Measurements from ENCODE around the gene DCAF8. TPM values are rescaled to one million over a fixed set of nuclear protein-coding genes. Genes with fewer than 3 reads are reported as not detected.

DCAF8 gene
- total RNA-seq, 1 experiment from 2014 or later = 98.1 TPM

DNA sequence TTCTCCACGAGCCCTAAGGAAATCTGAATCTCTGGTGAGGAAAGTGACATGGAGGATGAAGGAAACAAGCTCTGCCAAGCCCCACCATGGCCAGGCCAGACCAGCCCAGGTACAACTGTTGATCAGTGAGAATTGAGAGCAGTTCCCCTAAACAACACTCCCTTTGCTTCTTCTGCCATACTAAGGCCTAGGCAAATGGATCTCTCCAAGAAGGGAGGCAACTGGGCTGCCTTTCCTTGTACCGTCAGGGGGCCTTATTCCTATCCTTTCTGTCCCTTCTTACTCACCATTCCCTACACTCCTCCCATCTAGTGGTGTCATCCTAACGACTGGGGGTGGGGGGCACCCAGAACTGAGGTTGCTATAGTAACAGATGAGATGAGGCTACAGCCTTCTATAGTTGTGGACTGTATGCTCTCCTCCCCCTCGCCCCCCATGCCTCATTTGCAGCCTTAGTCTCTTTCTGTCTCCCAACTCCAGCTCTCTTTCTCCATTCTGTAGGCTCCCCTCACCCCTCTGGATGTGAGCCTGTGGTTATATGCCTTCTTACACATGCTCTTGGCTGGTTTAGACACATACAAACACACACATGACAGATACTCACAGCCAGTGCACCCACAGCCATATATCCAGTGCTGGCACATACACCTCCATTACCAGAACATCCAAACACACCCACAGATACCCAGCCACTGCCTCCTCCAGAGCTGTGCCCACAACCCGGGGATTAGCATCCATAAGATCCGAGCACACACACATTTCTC lies 53.6 kb downstream of the DCAF8 start:
- RAD21 ChIA-PET (ENCODE audit: low non-redundant PET in 1 of 2, low total read pairs in 2 of 2, uncharacterized antibody in 2 of 2, unreplicated experiment in 2 of 2) = no interaction called here
- ATAC-seq (no peak), DNase-seq (ENCODE audit: low read depth, low spot score) (no peak)
- Histone ChIP-seq H3K4me3 (replicated peaks in 1 of 2; ENCODE audit: low read depth in 1 of 2, low read length in 2 of 2) (no peak overlapping the region), H3K27me3 (ENCODE audit: insufficient read depth, low read length) (no peaks in the 10 kb centered on the region), H3K4me1 (ENCODE audit: control insufficient read depth in 1 of 2, insufficient read depth in 2 of 2, low read length in 2 of 2) (peaks cover 12 to 20% of the 10 kb centered on the region in 2 experiments; a peak in 3 of 4 replicates), H2AFZ (ENCODE audit: low read depth, low read length, poor library complexity, severe bottlenecking) (no peak overlapping the region), H3K79me2 (ENCODE audit: insufficient read depth, low read length) (peaks cover 48% of the 10 kb centered on the region), H3K9me3 (ENCODE audit: control insufficient read depth in 1 of 2, insufficient read depth in 1 of 2, low read depth in 1 of 2, low read length in 2 of 2) (no peaks in the 10 kb centered on the region), H3K4me2 (ENCODE audit: low read length) (no peak overlapping the region), H3K36me3 (ENCODE audit: control insufficient read depth in 1 of 2, insufficient read depth in 2 of 2, low read length in 2 of 2) (peaks cover 21 to 41% of the 10 kb centered on the region in 2 experiments; a peak in 3 of 4 replicates), H3K9ac (ENCODE audit: low read length) (no peak overlapping the region), H4K20me1 (ENCODE audit: insufficient read depth) (0 out of 2 replicates have a peak, but pooled peaks cover 4% of the 10 kb centered on the region), H3K9me2 (ENCODE audit: insufficient read depth) (no peaks in the 10 kb centered on the region), H3K27ac (ENCODE audit: low read depth, low read length) (no peak overlapping the region)
- CTCF ChIA-PET = interaction anchor here (1.5 kb wide), 1 partner anchor 108 kb away, joined by 3 read pairs; no protein-coding TSS in a partner anchor
- intact Hi-C loops (cut with micrococcal nuclease) = no loop called here
- TF ChIP-seq SIN3A (IDR thresholded peaks at IDR 0.05; ENCODE audit: low read depth) = no peak
- TF ChIP-seq, protein P1, sequence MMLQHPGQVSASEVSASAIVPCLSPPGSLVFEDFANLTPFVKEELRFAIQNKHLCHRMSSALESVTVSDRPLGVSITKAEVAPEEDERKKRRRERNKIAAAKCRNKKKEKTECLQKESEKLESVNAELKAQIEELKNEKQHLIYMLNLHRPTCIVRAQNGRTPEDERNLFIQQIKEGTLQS (IDR thresholded peaks at IDR 0.05) = no peak
- TF ChIP-seq, protein P2, sequence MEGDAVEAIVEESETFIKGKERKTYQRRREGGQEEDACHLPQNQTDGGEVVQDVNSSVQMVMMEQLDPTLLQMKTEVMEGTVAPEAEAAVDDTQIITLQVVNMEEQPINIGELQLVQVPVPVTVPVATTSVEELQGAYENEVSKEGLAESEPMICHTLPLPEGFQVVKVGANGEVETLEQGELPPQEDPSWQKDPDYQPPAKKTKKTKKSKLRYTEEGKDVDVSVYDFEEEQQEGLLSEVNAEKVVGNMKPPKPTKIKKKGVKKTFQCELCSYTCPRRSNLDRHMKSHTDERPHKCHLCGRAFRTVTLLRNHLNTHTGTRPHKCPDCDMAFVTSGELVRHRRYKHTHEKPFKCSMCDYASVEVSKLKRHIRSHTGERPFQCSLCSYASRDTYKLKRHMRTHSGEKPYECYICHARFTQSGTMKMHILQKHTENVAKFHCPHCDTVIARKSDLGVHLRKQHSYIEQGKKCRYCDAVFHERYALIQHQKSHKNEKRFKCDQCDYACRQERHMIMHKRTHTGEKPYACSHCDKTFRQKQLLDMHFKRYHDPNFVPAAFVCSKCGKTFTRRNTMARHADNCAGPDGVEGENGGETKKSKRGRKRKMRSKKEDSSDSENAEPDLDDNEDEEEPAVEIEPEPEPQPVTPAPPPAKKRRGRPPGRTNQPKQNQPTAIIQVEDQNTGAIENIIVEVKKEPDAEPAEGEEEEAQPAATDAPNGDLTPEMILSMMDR (IDR thresholded peaks at IDR 0.05 in 2 of 3, conservative IDR thresholded peaks at IDR 0.05 in 1 of 3; ENCODE audit: borderline replicate concordance in 1 of 3, insufficient read depth in 1 of 3, low read depth in 2 of 3, low read length in 2 of 3) = no peak
- TF ChIP-seq, protein P3, sequence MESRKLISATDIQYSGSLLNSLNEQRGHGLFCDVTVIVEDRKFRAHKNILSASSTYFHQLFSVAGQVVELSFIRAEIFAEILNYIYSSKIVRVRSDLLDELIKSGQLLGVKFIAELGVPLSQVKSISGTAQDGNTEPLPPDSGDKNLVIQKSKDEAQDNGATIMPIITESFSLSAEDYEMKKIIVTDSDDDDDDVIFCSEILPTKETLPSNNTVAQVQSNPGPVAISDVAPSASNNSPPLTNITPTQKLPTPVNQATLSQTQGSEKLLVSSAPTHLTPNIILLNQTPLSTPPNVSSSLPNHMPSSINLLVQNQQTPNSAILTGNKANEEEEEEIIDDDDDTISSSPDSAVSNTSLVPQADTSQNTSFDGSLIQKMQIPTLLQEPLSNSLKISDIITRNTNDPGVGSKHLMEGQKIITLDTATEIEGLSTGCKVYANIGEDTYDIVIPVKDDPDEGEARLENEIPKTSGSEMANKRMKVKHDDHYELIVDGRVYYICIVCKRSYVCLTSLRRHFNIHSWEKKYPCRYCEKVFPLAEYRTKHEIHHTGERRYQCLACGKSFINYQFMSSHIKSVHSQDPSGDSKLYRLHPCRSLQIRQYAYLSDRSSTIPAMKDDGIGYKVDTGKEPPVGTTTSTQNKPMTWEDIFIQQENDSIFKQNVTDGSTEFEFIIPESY (IDR thresholded peaks at IDR 0.05; ENCODE audit: extremely low read depth, insufficient replicate concordance, low read length) = no peak
- TF ChIP-seq CEBPB (IDR thresholded peaks at IDR 0.05; ENCODE audit: low read depth) = no peak
- TF ChIP-seq POLR2AphosphoS5 (IDR thresholded peaks at IDR 0.05; ENCODE audit: low read depth, low read length) = no peak
- no peak for TF ChIP-seq YY1 (IDR thresholded peaks at IDR 0.05; ENCODE audit: extremely low read depth, insufficient replicate concordance, low read depth, low read length)
- TF ChIP-seq, protein P4, sequence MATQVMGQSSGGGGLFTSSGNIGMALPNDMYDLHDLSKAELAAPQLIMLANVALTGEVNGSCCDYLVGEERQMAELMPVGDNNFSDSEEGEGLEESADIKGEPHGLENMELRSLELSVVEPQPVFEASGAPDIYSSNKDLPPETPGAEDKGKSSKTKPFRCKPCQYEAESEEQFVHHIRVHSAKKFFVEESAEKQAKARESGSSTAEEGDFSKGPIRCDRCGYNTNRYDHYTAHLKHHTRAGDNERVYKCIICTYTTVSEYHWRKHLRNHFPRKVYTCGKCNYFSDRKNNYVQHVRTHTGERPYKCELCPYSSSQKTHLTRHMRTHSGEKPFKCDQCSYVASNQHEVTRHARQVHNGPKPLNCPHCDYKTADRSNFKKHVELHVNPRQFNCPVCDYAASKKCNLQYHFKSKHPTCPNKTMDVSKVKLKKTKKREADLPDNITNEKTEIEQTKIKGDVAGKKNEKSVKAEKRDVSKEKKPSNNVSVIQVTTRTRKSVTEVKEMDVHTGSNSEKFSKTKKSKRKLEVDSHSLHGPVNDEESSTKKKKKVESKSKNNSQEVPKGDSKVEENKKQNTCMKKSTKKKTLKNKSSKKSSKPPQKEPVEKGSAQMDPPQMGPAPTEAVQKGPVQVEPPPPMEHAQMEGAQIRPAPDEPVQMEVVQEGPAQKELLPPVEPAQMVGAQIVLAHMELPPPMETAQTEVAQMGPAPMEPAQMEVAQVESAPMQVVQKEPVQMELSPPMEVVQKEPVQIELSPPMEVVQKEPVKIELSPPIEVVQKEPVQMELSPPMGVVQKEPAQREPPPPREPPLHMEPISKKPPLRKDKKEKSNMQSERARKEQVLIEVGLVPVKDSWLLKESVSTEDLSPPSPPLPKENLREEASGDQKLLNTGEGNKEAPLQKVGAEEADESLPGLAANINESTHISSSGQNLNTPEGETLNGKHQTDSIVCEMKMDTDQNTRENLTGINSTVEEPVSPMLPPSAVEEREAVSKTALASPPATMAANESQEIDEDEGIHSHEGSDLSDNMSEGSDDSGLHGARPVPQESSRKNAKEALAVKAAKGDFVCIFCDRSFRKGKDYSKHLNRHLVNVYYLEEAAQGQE (IDR thresholded peaks at IDR 0.05; ENCODE audit: low read depth) = no peak
- no peak for TF ChIP-seq ZNF274 (IDR thresholded peaks at IDR 0.05; ENCODE audit: low read depth, low read length)
- no peak for TF ChIP-seq SP1 (IDR thresholded peaks at IDR 0.05; ENCODE audit: low read depth)
- POLR2A ChIA-PET = no interaction called here
- BruUV-seq (replicated peaks) = no TSS peak
